OCI-LY7 (cell line): Measurements from ENCODE around the gene CD93.

Source experiments
- EZH2phosphoT487 ChIP-seq: fragments of 200-600 bp; sonication (generic); IDR thresholded peaks from 2 replicates; pipeline ENCODE4 v1.6.1; 2018; ENCODE audit warnings: low read depth, borderline replicate concordance, mild to moderate bottlenecking, mixed run types, antibody characterized with exemption, low read length, moderate library complexity, mixed read lengths
- TF ChIP-seq, protein P1 (sequence below): fragments of 200-600 bp; sonication (generic); conservative IDR thresholded peaks from 2 replicates; pipeline ENCODE4 v1.5.1; 2014; ENCODE audit warnings: mild to moderate bottlenecking, antibody characterized with exemption, low read length, moderate library complexity, mixed read lengths

GRCh38 chr20:23069108-23069507, 17.0 kb downstream of the CD93 start:
- TF ChIP-seq, protein P1, sequence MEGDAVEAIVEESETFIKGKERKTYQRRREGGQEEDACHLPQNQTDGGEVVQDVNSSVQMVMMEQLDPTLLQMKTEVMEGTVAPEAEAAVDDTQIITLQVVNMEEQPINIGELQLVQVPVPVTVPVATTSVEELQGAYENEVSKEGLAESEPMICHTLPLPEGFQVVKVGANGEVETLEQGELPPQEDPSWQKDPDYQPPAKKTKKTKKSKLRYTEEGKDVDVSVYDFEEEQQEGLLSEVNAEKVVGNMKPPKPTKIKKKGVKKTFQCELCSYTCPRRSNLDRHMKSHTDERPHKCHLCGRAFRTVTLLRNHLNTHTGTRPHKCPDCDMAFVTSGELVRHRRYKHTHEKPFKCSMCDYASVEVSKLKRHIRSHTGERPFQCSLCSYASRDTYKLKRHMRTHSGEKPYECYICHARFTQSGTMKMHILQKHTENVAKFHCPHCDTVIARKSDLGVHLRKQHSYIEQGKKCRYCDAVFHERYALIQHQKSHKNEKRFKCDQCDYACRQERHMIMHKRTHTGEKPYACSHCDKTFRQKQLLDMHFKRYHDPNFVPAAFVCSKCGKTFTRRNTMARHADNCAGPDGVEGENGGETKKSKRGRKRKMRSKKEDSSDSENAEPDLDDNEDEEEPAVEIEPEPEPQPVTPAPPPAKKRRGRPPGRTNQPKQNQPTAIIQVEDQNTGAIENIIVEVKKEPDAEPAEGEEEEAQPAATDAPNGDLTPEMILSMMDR: no peak
- no peak for TF ChIP-seq EZH2phosphoT487
